Nephron progenitor cell (in vitro differentiated cells): ENCODE measurements around the gene HPCAL1.

Experiments
- DNase-seq: peaks from one replicate; pipeline ENCODE4 v3.0.0; 2021
- H3K27ac Mint-ChIP-seq: 2 replicates; pipeline ENCODE4 v1.8.0; 2021; ENCODE audit warnings: mild to moderate bottlenecking, moderate library complexity, mixed read lengths
- H3K27me3 Mint-ChIP-seq: 2 replicates; pipeline ENCODE4 v1.8.0; 2021; ENCODE audit warnings: mild to moderate bottlenecking, low read depth, mixed read lengths; ENCODE audit not compliant: poor library complexity
- H3K36me3 Mint-ChIP-seq: 2 replicates; pipeline ENCODE4 v1.8.0; 2021; ENCODE audit warnings: low read depth, mixed read lengths
- H3K4me1 Mint-ChIP-seq: 2 replicates; pipeline ENCODE4 v1.8.0; 2021; ENCODE audit warnings: mixed read lengths
- H3K4me3 Mint-ChIP-seq: 2 replicates; pipeline ENCODE4 v1.8.0; 2021; ENCODE audit warnings: mild to moderate bottlenecking, moderate library complexity, mixed read lengths
- H3K9me3 Mint-ChIP-seq: 2 replicates; pipeline ENCODE4 v1.8.0; 2021; ENCODE audit warnings: mild to moderate bottlenecking, moderate library complexity, mixed read lengths
- TF ChIP-seq, protein P1 (sequence below): fragments of 200-600 bp; sonication (generic); IDR thresholded peaks from 2 replicates; pipeline ENCODE4 v1.5.0; 2021; ENCODE audit warnings: antibody characterized with exemption

HPCAL1 gene

GRCh38 chr2:10302479-10303180 is at the start of gene HPCAL1:
Gene HPCAL1, plus strand, starts transcription at chr2:10302904. Its CDS starts 116,854 bp downstream, at chr2:10419758.
- Mint-ChIP-seq H3K4me3 (peak within 1 kb of the TSS; percentile 95), H3K4me1 (peaks cover 46% of the 10 kb centered on the region), H3K36me3 (peaks cover 6% of the 10 kb centered on the region), H3K27me3 (peaks cover 46% of the 10 kb centered on the region), H3K27ac (no peak within 1 kb of the TSS), H3K9me3 (peaks cover 16% of the 10 kb centered on the region)
- DNase-seq = peak; percentile 93
- TF ChIP-seq, protein P1, sequence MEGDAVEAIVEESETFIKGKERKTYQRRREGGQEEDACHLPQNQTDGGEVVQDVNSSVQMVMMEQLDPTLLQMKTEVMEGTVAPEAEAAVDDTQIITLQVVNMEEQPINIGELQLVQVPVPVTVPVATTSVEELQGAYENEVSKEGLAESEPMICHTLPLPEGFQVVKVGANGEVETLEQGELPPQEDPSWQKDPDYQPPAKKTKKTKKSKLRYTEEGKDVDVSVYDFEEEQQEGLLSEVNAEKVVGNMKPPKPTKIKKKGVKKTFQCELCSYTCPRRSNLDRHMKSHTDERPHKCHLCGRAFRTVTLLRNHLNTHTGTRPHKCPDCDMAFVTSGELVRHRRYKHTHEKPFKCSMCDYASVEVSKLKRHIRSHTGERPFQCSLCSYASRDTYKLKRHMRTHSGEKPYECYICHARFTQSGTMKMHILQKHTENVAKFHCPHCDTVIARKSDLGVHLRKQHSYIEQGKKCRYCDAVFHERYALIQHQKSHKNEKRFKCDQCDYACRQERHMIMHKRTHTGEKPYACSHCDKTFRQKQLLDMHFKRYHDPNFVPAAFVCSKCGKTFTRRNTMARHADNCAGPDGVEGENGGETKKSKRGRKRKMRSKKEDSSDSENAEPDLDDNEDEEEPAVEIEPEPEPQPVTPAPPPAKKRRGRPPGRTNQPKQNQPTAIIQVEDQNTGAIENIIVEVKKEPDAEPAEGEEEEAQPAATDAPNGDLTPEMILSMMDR = peak; percentile 32

DNA sequence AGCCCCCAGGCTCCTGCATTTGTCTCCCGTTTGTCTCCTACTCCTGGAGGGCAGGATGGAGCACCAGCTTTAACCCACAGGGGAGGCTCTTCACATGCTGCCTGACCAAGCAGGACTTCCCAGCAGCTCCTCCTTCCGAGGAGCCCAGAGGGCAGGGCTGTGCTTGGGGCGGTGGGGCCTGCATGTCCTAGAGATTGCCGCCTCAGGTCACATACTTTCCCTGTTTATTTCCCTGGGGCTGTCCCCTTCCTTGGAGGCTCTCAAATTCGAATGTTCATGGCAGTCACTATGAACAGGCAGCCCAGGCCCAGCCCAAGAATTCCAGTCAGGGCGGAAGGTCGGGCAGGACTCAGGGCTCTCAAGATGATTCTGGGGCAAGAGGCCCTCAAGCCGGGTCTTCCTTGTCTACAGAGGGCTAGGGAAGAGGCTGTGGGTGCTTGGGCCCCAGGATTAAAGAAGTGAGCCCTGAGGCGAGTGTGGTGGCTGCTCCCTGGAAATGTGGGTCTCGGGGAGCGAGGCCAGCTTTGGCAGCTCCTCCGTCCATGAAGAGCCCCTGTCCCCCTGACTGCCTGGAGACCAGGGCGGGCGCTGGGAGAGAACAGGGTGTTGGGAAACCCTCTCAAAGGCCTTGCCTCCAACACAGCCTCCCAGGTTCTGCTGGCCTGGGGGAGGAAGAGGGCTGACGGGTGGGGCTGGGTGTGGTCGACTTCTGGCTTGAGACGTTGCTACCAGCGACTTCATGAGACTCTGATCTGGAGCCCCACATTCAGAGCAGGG is 48.9 kb upstream of the HPCAL1 start:
- H3K9me3 Mint-ChIP-seq = peaks cover 21% of the 10 kb centered on the region
- H3K27ac Mint-ChIP-seq = no peak overlapping the region
- TF ChIP-seq, protein P1 = no peak
- no peaks in the 10 kb centered on the region for H3K36me3 Mint-ChIP-seq
- H3K4me3 Mint-ChIP-seq = no peak overlapping the region
- H3K27me3 Mint-ChIP-seq = peaks cover 7% of the 10 kb centered on the region
- DNase-seq = no peak
- H3K4me1 Mint-ChIP-seq = peaks cover 19% of the 10 kb centered on the region

DNA sequence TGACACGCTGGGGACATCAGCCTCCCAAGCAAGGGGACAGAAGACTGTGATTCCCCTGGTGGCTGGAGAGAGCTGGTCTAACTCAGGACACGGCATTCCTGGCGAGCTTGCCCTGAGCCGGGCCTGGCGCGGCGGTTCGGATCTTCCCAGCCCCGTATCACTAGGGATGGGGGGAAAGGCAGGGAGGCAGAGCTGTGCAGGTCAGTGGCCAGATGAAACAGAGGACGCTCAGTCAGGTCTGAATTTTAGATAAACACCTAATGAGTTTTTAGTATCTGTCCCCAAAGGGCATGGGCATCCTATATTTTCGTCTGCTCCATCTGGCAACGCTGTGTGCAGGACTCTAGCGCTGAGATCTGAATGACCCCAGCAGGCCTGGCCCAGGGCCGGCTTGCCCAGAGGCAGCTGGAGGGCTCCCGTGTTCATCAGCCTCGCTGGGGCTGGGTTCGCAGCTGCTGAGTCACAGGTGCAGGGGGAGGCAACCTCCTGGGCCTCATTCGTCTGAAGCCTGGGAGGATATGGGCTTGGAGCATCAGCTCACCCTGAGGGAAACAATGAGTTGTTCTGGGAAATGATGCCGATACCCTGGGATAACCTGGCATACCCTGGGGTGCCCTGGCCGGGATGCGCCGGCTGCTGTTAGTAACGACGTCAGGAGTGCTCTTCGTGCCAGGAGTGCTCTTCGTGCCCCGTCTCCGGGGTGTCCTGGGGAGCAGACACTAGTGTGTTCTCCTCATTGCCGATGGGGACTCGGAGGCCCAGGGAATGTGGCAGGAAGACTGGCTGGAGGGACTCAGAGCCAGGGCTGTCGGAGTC is 48.1 kb upstream of the HPCAL1 start:
- H3K27me3 Mint-ChIP-seq = peaks cover 7% of the 10 kb centered on the region
- TF ChIP-seq, protein P1 = no peak
- peak; percentile 3 for DNase-seq
- peaks cover 19% of the 10 kb centered on the region for H3K4me1 Mint-ChIP-seq
- no peak overlapping the region for H3K27ac Mint-ChIP-seq
- no peak overlapping the region for H3K4me3 Mint-ChIP-seq
- H3K36me3 Mint-ChIP-seq = no peaks in the 10 kb centered on the region
- peaks cover 15% of the 10 kb centered on the region for H3K9me3 Mint-ChIP-seq

GRCh38 chr2:10255189-10256030 is 47.3 kb upstream of the HPCAL1 start:
- Mint-ChIP-seq H3K36me3 (no peaks in the 10 kb centered on the region), H3K9me3 (peaks cover 7% of the 10 kb centered on the region), H3K4me3 (no peak overlapping the region), H3K27ac (no peak overlapping the region), H3K27me3 (peaks cover 7% of the 10 kb centered on the region), H3K4me1 (peaks cover 19% of the 10 kb centered on the region)
- peak; percentile 1 for DNase-seq
- TF ChIP-seq, protein P1 = no peak

- H3K9me3 Mint-ChIP-seq = no peaks in the 10 kb centered on the region
- H3K27me3 Mint-ChIP-seq = peaks cover 6% of the 10 kb centered on the region
- H3K27ac Mint-ChIP-seq = no peak overlapping the region
- peaks cover 19% of the 10 kb centered on the region for H3K4me1 Mint-ChIP-seq
- H3K4me3 Mint-ChIP-seq = no peak overlapping the region
- DNase-seq = peak; percentile 0
- H3K36me3 Mint-ChIP-seq = no peaks in the 10 kb centered on the region
- TF ChIP-seq, protein P1 = no peak
Measured at GRCh38 chr2:10256031-10256514, 46.6 kb upstream of the HPCAL1 start.
